ENCODE measurements around the gene GAPVD1. TPM values are rescaled to one million over a fixed set of nuclear protein-coding genes. Genes with fewer than 3 reads are reported as not detected.
A peak's percentile ranks its signal among the peaks of the same experiment; 100 is the strongest.

Gene GAPVD1
- total RNA-seq, 2 donors from 2014 or later: 44.4 to 48.4 TPM

DNA sequence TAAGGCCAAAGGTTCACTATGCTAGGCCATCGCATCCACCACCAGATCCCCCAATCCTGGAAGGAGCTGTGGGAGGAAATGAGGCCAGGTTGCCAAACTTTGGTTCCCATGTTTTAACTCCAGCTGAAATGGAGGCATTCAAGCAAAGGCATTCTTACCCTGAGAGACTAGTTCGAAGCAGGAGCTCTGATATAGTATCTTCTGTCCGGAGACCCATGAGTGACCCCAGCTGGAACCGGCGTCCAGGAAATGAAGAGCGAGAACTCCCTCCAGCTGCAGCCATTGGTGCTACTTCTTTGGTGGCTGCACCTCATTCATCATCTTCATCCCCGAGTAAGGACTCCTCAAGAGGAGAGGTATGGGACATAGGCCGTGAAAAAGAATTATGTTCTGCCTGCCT is 75.6 kb downstream of the GAPVD1 start:
- H3K27ac Mint-ChIP-seq: peak overlapping the region; percentile 83
- H3K36me3 Mint-ChIP-seq (ENCODE audit: low read depth): peaks cover 58% of the 10 kb centered on the region
- no peaks in the 10 kb centered on the region for H3K4me1 Mint-ChIP-seq
- H3K27me3 ChIP-seq (ENCODE audit: control insufficient read depth, insufficient read depth, low read length, poor library complexity, severe bottlenecking): no peaks in the 10 kb centered on the region
- no peaks in the 10 kb centered on the region for H3K9me3 Mint-ChIP-seq
- H3K9ac ChIP-seq (ENCODE audit: extremely low read depth, low read length, poor library complexity, severe bottlenecking): no peak overlapping the region
- H3K9me3 ChIP-seq (ENCODE audit: control insufficient read depth, low read length): no peaks in the 10 kb centered on the region
- TF ChIP-seq, protein P1, sequence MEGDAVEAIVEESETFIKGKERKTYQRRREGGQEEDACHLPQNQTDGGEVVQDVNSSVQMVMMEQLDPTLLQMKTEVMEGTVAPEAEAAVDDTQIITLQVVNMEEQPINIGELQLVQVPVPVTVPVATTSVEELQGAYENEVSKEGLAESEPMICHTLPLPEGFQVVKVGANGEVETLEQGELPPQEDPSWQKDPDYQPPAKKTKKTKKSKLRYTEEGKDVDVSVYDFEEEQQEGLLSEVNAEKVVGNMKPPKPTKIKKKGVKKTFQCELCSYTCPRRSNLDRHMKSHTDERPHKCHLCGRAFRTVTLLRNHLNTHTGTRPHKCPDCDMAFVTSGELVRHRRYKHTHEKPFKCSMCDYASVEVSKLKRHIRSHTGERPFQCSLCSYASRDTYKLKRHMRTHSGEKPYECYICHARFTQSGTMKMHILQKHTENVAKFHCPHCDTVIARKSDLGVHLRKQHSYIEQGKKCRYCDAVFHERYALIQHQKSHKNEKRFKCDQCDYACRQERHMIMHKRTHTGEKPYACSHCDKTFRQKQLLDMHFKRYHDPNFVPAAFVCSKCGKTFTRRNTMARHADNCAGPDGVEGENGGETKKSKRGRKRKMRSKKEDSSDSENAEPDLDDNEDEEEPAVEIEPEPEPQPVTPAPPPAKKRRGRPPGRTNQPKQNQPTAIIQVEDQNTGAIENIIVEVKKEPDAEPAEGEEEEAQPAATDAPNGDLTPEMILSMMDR (conservative IDR thresholded peaks at IDR 0.05): peak; percentile 50
- H3K36me3 ChIP-seq (ENCODE audit: control insufficient read depth, insufficient read depth, low read length): peaks cover 71% of the 10 kb centered on the region
- no peak overlapping the region for H3K27ac ChIP-seq (ENCODE audit: low read depth, low read length)
- WGBS, 2 experiments (ENCODE audit: insufficient coverage in 1 of 2, insufficient read length in 1 of 2): 76 to 96% methylated on average over 5 to 8 of the region's 8 CpGs
- peaks cover under 1% of the 10 kb centered on the region for H3K4me1 ChIP-seq (ENCODE audit: control insufficient read depth, insufficient read depth, low read length)
- H3K27me3 Mint-ChIP-seq (ENCODE audit: insufficient read depth): no peaks in the 10 kb centered on the region
- H3K4me3 Mint-ChIP-seq: no peak overlapping the region
- peak; percentile 46 for DNase-seq
- no peak overlapping the region for H3K4me3 ChIP-seq (ENCODE audit: low read length)

DNA sequence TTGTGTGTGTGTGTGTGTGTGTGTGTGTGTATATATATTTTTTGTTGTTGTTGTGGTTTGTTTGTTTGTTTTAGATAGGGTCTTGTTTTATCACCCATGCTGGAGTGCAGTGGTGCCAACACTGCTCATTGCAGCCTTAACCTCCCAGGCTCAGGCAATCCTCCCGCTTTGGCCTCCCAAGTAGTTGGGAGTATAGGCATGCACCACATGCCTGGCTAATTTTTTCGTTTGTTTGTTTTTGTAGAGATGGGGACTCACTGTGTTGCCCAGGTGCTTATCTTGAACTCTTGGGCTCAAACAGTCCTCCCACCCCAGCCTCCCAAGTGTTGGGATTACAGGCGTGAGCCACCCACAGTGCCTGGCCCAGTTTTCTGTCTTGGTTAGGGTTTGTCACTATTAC is 77.3 kb downstream of the GAPVD1 start:
- TF ChIP-seq, protein P1 (conservative IDR thresholded peaks at IDR 0.05): no peak
- Histone ChIP-seq H3K4me3 (ENCODE audit: low read length) (no peak overlapping the region), H3K27ac (ENCODE audit: low read depth, low read length) (no peak overlapping the region), H3K27me3 (ENCODE audit: control insufficient read depth, insufficient read depth, low read length, poor library complexity, severe bottlenecking) (no peaks in the 10 kb centered on the region), H3K4me1 (ENCODE audit: control insufficient read depth, insufficient read depth, low read length) (peaks cover 11% of the 10 kb centered on the region), H3K9me3 (ENCODE audit: control insufficient read depth, low read length) (no peaks in the 10 kb centered on the region), H3K9ac (ENCODE audit: extremely low read depth, low read length, poor library complexity, severe bottlenecking) (no peak overlapping the region), H3K36me3 (ENCODE audit: control insufficient read depth, insufficient read depth, low read length) (peaks cover 59% of the 10 kb centered on the region)
- H3K4me3 Mint-ChIP-seq: no peak overlapping the region
- H3K4me1 Mint-ChIP-seq: peaks cover 11% of the 10 kb centered on the region
- WGBS, 2 experiments (ENCODE audit: insufficient coverage in 1 of 2, insufficient read length in 1 of 2): 87 to 100% methylated on average over 1 to 3 of the region's 3 CpGs
- H3K27me3 Mint-ChIP-seq (ENCODE audit: insufficient read depth): no peaks in the 10 kb centered on the region
- H3K27ac Mint-ChIP-seq: no peak overlapping the region
- H3K9me3 Mint-ChIP-seq: no peaks in the 10 kb centered on the region
- no peak for DNase-seq
- H3K36me3 Mint-ChIP-seq (ENCODE audit: low read depth): peaks cover 53% of the 10 kb centered on the region

DNA sequence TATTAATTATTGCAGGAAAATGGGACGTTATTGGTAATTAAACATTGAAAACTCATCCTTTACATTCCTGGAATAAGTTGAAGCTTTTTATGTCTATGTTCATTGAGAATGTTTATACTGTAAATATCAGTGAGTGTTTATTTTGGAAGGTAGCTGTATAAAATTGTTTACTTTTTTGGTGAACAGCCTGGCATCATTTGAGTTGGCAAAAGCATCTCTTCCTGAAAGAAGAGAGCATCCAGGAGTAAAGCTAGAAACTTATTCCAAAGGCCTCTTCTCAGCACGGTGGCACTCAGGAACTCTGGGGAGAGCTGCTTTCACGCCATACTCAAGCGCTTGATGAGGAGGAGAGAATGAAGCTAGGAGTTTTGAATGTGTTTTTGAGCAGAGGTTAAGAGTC is 79.9 kb downstream of the GAPVD1 start:
- Mint-ChIP-seq H3K4me3 (no peak overlapping the region), H3K27me3 (ENCODE audit: insufficient read depth) (no peaks in the 10 kb centered on the region), H3K27ac (no peak overlapping the region), H3K9me3 (no peaks in the 10 kb centered on the region), H3K36me3 (ENCODE audit: low read depth) (peaks cover 43% of the 10 kb centered on the region), H3K4me1 (peaks cover 29% of the 10 kb centered on the region)
- peaks cover 14% of the 10 kb centered on the region for H3K4me1 ChIP-seq (ENCODE audit: control insufficient read depth, insufficient read depth, low read length)
- TF ChIP-seq, protein P1 (conservative IDR thresholded peaks at IDR 0.05): no peak
- WGBS, 2 experiments (ENCODE audit: insufficient coverage in 1 of 2, insufficient read length in 1 of 2): 93 to 96% methylated on average over 3 to 4 of the region's 4 CpGs
- H3K9ac ChIP-seq (ENCODE audit: extremely low read depth, low read length, poor library complexity, severe bottlenecking): no peak overlapping the region
- peaks cover 58% of the 10 kb centered on the region for H3K36me3 ChIP-seq (ENCODE audit: control insufficient read depth, insufficient read depth, low read length)
- H3K27ac ChIP-seq (ENCODE audit: low read depth, low read length): no peak overlapping the region
- DNase-seq: no peak
- H3K4me3 ChIP-seq (ENCODE audit: low read length): no peak overlapping the region
- no peaks in the 10 kb centered on the region for H3K9me3 ChIP-seq (ENCODE audit: control insufficient read depth, low read length)
- H3K27me3 ChIP-seq (ENCODE audit: control insufficient read depth, insufficient read depth, low read length, poor library complexity, severe bottlenecking): no peaks in the 10 kb centered on the region
